Measurements from ENCODE around the gene HECTD3.
"Not testable (repeated sequence)": the region's sequence is repeated elsewhere in the genome, so short reads cannot be mapped to it uniquely, and the experiment has no call there.

HECTD3 gene

DNA sequence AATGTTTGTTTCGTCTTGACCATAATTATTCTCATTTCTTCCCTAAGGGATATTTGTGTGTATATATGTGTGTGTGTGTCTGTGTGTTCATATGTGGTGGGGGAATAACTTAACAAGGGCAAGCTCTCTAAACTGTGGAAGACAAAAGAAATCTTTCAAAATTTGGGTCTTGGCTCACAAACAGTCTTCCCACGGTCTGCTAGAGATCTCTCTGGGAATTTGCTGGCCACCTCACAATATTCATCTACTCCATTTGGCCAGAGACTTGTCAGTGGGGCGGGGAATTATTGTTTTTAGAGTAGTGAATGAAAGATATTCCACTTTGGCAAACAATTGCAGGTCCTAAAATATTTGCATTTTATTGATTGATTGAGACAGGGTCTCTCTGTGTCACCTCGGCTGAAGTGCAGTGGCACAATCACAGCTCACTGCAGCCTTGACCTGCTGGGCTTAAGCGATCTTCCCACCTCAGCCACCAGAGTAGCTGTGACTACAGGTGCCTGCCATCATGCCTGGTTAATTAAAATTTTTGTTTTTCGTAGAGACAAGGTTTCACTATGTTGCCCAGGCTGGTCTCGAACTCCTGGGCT, 16.7 kb downstream of the HECTD3 start:
- FAIRE-seq, result no peak
- no peak for DNase-seq (ENCODE audit: insufficient read length, low spot score)

- FAIRE-seq (no peak), DNase-seq (ENCODE audit: insufficient read length, low spot score) (no peak)
Measured at GRCh38 chr1:44988531-44989156, 22.5 kb downstream of the HECTD3 start.

DNA sequence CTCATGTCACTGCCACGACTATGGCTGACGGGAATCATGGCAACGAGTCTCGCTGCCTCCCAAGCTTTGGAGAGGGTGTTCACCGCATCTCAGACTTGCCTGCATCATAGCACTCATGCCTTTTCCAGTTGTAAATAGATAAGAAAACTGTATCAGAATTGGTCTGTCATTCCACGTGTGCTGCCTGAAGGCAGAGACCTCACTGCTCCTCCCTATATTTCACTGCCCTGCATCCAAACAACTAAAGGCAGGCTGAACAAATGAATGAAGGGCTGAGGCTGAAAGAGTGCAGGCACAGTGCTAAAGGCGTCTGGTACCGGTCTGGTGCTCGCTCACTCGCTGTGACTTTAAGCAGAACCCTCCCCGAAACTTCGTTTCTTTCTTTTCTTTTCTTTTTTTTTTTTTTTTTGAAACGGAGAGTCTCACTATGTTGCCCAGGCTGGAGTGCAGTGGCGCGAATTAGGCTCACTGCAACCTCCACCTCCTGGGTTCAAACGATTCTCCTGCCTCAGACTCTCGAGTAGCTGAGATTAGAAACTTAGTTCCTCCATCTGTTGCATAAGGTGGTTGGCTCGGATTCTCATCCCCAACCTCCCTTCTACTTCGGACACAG, 25.3 kb downstream of the HECTD3 start:
- DNase-seq (ENCODE audit: insufficient read length, low spot score) (no peak), FAIRE-seq (peak; percentile 79)

DNA sequence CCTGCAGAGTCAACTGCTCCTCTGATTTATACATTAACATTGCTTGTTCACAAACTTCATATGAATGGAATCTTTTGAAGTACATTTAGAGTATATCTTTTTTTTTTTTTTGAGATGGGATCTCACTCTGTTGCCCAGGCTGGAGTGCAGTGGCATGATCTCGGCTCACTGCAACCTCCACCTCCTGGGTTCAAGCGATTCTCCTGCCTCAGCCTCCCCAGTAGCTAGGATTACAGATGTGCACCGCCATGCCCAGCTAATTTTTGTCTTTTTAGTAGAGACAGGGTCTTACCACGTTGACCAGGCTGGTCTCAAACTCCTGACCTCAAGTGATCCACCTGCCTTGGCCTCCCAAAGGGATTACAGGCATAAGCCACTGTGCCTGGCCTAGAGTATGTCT, 33.8 kb downstream of the HECTD3 start:
- DNase-seq (ENCODE audit: insufficient read length, low spot score); FAIRE-seq: not testable (repeated sequence)

DNA sequence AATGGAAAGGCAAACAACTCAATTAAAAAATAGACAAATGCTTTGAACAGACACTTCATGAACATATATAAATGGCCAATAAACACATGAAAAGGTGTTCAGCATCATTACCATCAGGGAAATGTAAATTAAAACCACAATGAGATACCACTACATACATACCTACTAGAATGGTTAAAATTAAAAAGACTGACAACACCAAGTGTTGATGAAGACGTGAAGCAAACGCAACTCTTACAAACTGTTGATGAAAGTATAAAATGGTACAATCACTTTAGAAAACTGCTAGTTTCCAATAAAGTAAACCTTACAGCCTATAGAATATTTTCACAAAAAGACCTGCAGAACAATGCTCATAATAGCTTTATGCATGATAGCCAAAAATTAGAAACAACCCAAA, 34.9 kb downstream of the HECTD3 start:
- FAIRE-seq (no peak), DNase-seq (ENCODE audit: insufficient read length, low spot score) (no peak)

DNA sequence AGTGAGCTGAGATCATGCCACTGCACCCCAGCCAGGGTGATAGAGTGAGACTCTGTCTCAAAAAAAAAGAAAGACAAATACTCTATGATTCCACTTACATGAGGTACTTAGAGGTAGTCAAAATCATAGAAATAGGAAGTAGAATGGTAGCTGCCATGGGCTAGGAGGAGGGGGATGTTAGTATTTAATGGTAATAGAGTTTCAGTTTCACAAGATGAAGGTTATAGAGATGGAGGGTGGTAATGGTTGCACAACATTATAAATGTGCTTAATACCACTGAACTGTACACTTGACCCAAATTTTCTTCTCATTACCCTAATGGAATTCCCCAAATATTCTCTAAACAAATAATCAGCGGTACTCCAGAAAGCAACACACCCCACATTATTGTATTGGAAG, 37.5 kb downstream of the HECTD3 start:
- FAIRE-seq, result peak; percentile 26

GRCh38 chr1:44970317-44970716, 40.8 kb downstream of the HECTD3 start:
- DNase-seq (ENCODE audit: insufficient read length, low spot score), result no peak
- no peak for FAIRE-seq

More for the DNA sequence above, 37.5 kb downstream of the HECTD3 start:
- DNase-seq (ENCODE audit: insufficient read length, low spot score), result no peak

DNA sequence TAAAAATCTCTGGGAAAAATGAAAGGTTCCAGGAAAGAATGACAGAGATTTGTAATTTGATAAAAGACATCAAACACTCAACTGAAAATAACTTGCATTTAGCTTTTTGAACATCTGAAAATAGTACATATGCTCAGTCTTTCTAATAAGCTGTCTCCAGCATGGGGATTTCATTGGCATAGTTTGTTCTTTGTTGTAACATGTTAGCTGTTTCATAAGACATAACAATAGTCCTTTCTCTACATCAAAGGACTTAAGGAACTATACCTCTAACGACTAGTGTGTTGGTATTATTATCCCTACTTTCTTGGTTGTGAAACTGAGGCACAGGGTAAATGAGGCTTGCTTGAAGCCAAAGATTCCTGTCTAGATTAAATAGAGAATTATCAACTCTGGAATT, 46.7 kb downstream of the HECTD3 start:
- FAIRE-seq (peak; percentile 26), DNase-seq (ENCODE audit: insufficient read length, low spot score) (no peak)

GRCh38 chr1:44962729-44963128, 48.4 kb downstream of the HECTD3 start:
- FAIRE-seq (no peak), DNase-seq (ENCODE audit: insufficient read length, low spot score) (no peak)

DNA sequence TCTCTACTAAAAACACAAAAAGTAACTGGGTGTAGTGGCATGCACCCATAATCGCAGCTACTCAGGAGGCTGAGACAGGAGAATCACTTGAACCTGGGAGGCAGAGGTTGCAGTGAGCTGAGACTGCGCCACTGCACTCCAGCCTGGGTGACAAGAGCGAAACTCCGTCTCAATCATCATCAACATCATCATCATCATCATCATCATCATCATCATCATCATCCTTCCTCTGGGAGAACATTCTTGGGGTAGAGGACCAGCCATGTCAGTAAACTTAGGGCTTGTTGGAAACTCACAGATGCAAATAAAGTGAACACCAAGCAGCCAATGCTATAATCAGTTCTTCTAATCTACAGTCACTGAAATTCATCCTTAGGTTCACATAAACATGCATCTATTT, 49.1 kb downstream of the HECTD3 start:
- DNase-seq (ENCODE audit: insufficient read length, low spot score); FAIRE-seq: not testable (repeated sequence)

DNA sequence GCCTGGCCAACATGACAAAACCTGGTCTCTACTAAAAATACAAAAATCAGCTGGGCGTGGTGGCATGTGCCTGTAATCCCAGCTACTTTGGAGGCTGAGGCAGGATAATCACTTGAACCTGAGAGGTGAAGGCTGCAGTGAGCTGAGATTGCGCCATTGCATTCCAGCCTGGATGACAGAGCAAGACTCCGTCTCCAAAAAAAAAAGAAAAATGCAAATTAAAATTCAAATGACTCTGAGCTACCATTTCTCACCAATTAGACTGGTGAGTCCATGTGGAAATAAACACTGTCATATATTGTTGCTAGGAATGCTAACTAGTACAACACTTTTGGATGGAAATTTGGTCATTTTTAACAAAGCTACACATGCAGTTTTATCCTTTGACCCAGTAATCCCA, 53.6 kb downstream of the HECTD3 start:
- FAIRE-seq; DNase-seq (ENCODE audit: insufficient read length, low spot score): not testable (repeated sequence)

- FAIRE-seq; DNase-seq (ENCODE audit: insufficient read length, low spot score): not testable (repeated sequence)
Measured at GRCh38 chr1:44956077-44956476, 55.0 kb downstream of the HECTD3 start.
